ENCODE measurements around the gene OSTF1.

DNA sequence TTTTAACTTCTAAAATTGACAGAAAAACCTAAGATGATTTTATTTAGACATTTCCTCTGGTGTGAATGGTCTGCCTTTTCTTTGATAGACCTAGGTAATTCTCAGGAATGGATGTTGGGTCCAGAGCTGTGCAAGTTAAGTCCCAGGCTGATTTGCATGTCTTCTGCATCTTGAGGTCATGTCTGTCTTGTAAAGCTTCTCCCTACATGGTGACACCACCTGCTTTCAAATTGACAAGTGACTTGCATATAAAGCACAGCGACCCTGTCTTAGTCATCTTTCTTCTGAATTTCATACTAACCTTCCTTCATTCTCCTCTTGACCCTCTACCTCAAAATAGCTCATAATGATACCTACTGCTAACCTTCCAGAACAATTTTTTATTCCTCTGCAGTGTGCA is 29.2 kb downstream of the OSTF1 start:
- TF ChIP-seq POLR2AphosphoS5 (IDR thresholded peaks at IDR 0.05; ENCODE audit: insufficient read depth, low read depth, low read length) (no peak), POLR2A (IDR thresholded peaks at IDR 0.05; ENCODE audit: low read depth, low read length) (no peak)
- TF ChIP-seq, protein P1, sequence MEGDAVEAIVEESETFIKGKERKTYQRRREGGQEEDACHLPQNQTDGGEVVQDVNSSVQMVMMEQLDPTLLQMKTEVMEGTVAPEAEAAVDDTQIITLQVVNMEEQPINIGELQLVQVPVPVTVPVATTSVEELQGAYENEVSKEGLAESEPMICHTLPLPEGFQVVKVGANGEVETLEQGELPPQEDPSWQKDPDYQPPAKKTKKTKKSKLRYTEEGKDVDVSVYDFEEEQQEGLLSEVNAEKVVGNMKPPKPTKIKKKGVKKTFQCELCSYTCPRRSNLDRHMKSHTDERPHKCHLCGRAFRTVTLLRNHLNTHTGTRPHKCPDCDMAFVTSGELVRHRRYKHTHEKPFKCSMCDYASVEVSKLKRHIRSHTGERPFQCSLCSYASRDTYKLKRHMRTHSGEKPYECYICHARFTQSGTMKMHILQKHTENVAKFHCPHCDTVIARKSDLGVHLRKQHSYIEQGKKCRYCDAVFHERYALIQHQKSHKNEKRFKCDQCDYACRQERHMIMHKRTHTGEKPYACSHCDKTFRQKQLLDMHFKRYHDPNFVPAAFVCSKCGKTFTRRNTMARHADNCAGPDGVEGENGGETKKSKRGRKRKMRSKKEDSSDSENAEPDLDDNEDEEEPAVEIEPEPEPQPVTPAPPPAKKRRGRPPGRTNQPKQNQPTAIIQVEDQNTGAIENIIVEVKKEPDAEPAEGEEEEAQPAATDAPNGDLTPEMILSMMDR (IDR thresholded peaks at IDR 0.05; ENCODE audit: extremely low read depth in 1 of 2, insufficient read depth in 1 of 2, low read depth in 1 of 2, low read length in 2 of 2) = no peak
- TF ChIP-seq, protein P2, sequence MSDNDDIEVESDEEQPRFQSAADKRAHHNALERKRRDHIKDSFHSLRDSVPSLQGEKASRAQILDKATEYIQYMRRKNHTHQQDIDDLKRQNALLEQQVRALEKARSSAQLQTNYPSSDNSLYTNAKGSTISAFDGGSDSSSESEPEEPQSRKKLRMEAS (IDR thresholded peaks at IDR 0.05; ENCODE audit: insufficient read depth, insufficient read length) = no peak
